ENCODE data around the gene WDR81.

WDR81 gene

DNA sequence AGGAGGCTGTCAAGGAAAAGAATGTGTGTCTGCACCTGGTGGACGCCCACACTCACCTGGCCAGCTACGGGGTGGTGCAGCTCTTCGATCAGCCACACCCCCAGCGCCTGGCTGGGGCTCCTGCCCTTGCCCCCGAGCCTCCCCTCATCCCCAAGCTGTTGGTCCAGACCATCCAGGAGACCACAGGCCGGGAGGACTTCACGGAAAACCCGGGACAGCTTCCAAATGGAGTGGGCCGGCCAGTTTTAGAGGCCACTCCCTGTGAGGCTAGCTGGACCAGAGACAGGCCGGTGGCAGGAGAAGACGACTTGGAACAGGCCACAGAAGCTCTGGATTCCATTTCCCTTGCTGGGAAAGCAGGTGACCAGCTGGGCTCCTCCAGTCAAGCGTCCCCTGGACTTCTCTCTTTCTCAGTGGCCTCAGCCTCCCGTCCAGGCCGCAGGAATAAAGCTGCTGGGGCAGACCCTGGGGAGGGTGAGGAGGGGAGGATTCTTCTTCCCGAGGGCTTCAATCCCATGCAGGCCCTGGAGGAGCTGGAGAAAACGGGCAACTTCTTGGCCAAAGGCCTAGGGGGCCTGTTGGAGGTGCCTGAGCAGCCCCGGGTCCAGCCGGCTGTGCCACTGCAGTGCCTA lies 2.2 kb downstream of the WDR81 start:
- CTCF ChIA-PET: interaction anchor here (0.8 to 1.7 kb wide), 3 partner anchors 13 to 78 kb away, joined by 3 to 6 read pairs (median 3); no protein-coding TSS in a partner anchor

DNA sequence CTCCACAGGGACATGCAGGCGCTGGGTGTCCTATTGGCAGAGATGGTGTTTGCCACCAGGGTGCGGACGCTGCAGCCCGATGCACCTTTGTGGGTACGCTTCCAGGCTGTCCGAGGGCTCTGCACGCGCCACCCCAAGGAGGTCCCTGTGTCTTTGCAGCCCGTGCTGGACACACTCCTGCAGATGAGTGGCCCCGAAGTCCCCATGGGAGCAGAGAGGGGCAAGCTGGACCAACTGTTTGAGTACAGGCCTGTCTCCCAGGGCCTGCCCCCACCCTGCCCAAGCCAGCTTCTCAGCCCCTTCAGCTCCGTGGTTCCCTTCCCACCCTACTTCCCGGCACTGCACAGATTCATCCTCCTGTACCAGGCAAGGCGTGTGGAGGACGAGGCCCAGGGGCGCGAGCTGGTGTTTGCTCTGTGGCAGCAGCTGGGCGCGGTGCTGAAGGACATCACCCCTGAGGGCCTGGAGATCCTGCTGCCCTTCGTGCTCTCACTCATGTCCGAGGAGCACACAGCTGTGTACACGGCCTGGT lies 2.8 kb downstream of the WDR81 start:
- CTCF ChIA-PET: interaction anchor here (1.7 kb wide), 1 partner anchor 56 kb away, joined by 6 read pairs; no protein-coding TSS in a partner anchor
- Histone ChIP-seq H3K36me3 (ENCODE audit: control insufficient read depth in 2 of 2, insufficient read depth in 1 of 2, low read length in 2 of 2) (peaks cover 0 to 34% of the 10 kb centered on the region in 2 experiments; a peak in 2 of 3 replicates), H3K9me3 (ENCODE audit: control insufficient read depth, insufficient read depth, low read depth, low read length) (no peaks in the 10 kb centered on the region), H3K4me1 (ENCODE audit: control insufficient read depth, insufficient read depth, low read length) (no peaks in the 10 kb centered on the region), H3K27ac (ENCODE audit: extremely low read depth, low read depth, low read length) (no peak overlapping the region), H3K4me3 (ENCODE audit: low read depth, low read length) (no peak overlapping the region)
- POLR2A ChIA-PET: interaction anchor here (0.7 to 2.4 kb wide), 3 partner anchors 11 to 102 kb away, joined by 3 to 8 read pairs (median 4); no protein-coding TSS in a partner anchor
- TF ChIP-seq, protein P1, sequence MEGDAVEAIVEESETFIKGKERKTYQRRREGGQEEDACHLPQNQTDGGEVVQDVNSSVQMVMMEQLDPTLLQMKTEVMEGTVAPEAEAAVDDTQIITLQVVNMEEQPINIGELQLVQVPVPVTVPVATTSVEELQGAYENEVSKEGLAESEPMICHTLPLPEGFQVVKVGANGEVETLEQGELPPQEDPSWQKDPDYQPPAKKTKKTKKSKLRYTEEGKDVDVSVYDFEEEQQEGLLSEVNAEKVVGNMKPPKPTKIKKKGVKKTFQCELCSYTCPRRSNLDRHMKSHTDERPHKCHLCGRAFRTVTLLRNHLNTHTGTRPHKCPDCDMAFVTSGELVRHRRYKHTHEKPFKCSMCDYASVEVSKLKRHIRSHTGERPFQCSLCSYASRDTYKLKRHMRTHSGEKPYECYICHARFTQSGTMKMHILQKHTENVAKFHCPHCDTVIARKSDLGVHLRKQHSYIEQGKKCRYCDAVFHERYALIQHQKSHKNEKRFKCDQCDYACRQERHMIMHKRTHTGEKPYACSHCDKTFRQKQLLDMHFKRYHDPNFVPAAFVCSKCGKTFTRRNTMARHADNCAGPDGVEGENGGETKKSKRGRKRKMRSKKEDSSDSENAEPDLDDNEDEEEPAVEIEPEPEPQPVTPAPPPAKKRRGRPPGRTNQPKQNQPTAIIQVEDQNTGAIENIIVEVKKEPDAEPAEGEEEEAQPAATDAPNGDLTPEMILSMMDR (tag by site-specific recombination; IDR thresholded peaks at IDR 0.05): no peak
- TF ChIP-seq FEZF1 (tag by site-specific recombination; IDR thresholded peaks at IDR 0.05) (no peak), ZNF585B (tag by site-specific recombination; IDR thresholded peaks at IDR 0.05) (no peak), GLIS2 (tag by site-specific recombination; IDR thresholded peaks at IDR 0.05) (no peak), ZNF654 (tag by site-specific recombination; IDR thresholded peaks at IDR 0.05; ENCODE audit: low read depth) (no peak), TRIM28 (IDR thresholded peaks at IDR 0.05; ENCODE audit: borderline replicate concordance, low read length) (no peak), PRDM4 (tag by site-specific recombination; IDR thresholded peaks at IDR 0.05) (no peak), ZIC2 (tag by site-specific recombination; IDR thresholded peaks at IDR 0.05) (no peak)

More for the DNA sequence above, 2.2 kb downstream of the WDR81 start:
- H3K4me1 ChIP-seq (ENCODE audit: control insufficient read depth, insufficient read depth, low read length): no peaks in the 10 kb centered on the region
- TF ChIP-seq SP3 (tag by site-specific recombination; IDR thresholded peaks at IDR 0.05) (no peak), ZNF335 (tag by site-specific recombination; conservative IDR thresholded peaks at IDR 0.05) (no peak), ZBTB6 (tag by site-specific recombination; IDR thresholded peaks at IDR 0.05) (no peak), ZNF585B (tag by site-specific recombination; IDR thresholded peaks at IDR 0.05) (no peak), ELK4 (IDR thresholded peaks at IDR 0.05; ENCODE audit: borderline replicate concordance, low read depth, low read length) (no peak), ZNF658 (tag by site-specific recombination; IDR thresholded peaks at IDR 0.05) (no peak), ZIC2 (tag by site-specific recombination; IDR thresholded peaks at IDR 0.05) (no peak), ZNF639 (tag by site-specific recombination; IDR thresholded peaks at IDR 0.05) (no peak), ZNF791 (tag by site-specific recombination; IDR thresholded peaks at IDR 0.05) (no peak), ZNF248 (tag by site-specific recombination; IDR thresholded peaks at IDR 0.05) (no peak), ZNF266 (tag by site-specific recombination; IDR thresholded peaks at IDR 0.05; ENCODE audit: low read depth) (no peak), ZSCAN30 (tag by site-specific recombination; IDR thresholded peaks at IDR 0.05) (no peak), ZSCAN16 (tag by site-specific recombination; IDR thresholded peaks at IDR 0.05) (no peak), ZNF677 (tag by site-specific recombination; IDR thresholded peaks at IDR 0.05) (no peak)
- TF ChIP-seq, protein P2, sequence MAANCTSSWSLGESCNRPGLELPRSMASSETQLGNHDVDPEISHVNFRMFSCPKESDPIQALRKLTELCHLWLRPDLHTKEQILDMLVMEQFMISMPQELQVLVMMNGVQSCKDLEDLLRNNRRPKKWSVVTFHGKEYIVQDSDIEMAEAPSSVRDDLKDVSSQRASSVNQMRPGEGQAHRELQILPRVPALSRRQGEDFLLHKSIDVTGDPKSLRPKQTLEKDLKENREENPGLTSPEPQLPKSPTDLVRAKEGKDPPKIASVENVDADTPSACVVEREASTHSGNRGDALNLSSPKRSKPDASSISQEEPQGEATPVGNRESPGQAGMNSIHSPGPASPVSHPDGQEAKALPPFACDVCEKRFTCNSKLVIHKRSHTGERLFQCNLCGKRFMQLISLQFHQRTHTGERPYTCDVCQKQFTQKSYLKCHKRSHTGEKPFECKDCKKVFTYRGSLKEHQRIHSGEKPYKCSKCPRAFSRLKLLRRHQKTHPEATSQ (tag by site-specific recombination; IDR thresholded peaks at IDR 0.05): no peak
- no peak overlapping the region for H3K4me3 ChIP-seq (ENCODE audit: low read depth, low read length)
- peaks cover 0 to 34% of the 10 kb centered on the region in 2 experiments; a peak in 2 of 3 replicates for H3K36me3 ChIP-seq (ENCODE audit: control insufficient read depth in 2 of 2, insufficient read depth in 1 of 2, low read length in 2 of 2)
- H3K9me3 ChIP-seq (ENCODE audit: control insufficient read depth, insufficient read depth, low read depth, low read length): no peaks in the 10 kb centered on the region
- no peak overlapping the region for H3K27ac ChIP-seq (ENCODE audit: extremely low read depth, low read depth, low read length)
- POLR2A ChIA-PET: interaction anchor here (0.7 to 2.4 kb wide), 4 partner anchors 10 to 103 kb away, joined by 3 to 8 read pairs (median 4); no protein-coding TSS in a partner anchor

All from HEK293 (cell line).